ENCODE results near the gene FLNB.

- TF ChIP-seq EP300 (IDR thresholded peaks at IDR 0.05; ENCODE audit: low read depth) (no peak), POLR2AphosphoS5 (IDR thresholded peaks at IDR 0.05) (no peak), POLR2A (IDR thresholded peaks at IDR 0.05) (no peak)
These were observed 7.3 kb downstream of the FLNB start for GRCh38 chr3:58015520-58015915.
